PC-9 (cell line): ENCODE data around the gene PAX7.

ENCODE experiments used
- EZH2 ChIP-seq: fragments of 200-600 bp; sonication (generic); IDR thresholded peaks from 2 replicates; pipeline ENCODE4 v1.8.0; 2017; ENCODE audit warnings: antibody characterized with exemption, low read depth
- TF ChIP-seq, protein P1 (sequence below): fragments of 200-600 bp; sonication (generic); conservative IDR thresholded peaks from 2 replicates; pipeline ENCODE4 v1.6.1; 2017; ENCODE audit warnings: mixed run types, antibody characterized with exemption, mild to moderate bottlenecking, moderate library complexity

GRCh38 chr1:18642278-18643095 is 11.8 kb downstream of the PAX7 start:
- no peak for TF ChIP-seq EZH2
- TF ChIP-seq, protein P1, sequence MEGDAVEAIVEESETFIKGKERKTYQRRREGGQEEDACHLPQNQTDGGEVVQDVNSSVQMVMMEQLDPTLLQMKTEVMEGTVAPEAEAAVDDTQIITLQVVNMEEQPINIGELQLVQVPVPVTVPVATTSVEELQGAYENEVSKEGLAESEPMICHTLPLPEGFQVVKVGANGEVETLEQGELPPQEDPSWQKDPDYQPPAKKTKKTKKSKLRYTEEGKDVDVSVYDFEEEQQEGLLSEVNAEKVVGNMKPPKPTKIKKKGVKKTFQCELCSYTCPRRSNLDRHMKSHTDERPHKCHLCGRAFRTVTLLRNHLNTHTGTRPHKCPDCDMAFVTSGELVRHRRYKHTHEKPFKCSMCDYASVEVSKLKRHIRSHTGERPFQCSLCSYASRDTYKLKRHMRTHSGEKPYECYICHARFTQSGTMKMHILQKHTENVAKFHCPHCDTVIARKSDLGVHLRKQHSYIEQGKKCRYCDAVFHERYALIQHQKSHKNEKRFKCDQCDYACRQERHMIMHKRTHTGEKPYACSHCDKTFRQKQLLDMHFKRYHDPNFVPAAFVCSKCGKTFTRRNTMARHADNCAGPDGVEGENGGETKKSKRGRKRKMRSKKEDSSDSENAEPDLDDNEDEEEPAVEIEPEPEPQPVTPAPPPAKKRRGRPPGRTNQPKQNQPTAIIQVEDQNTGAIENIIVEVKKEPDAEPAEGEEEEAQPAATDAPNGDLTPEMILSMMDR: no peak
